GM12801 (cell line): ENCODE results near the gene PTPN12.

Experiments used
- CTCF ChIP-seq: IDR thresholded peaks from one replicate; pipeline ENCODE4 v1.5.1; 2011; ENCODE audit warnings: control low read depth; ENCODE audit not compliant: insufficient read length; ENCODE audit errors: extremely low read depth

Gene PTPN12

GRCh38 chr7:77561352-77561751 is 24.3 kb downstream of the PTPN12 start:
- TF ChIP-seq CTCF = no peak

GRCh38 chr7:77563275-77563674 is 26.2 kb downstream of the PTPN12 start:
- no peak for TF ChIP-seq CTCF

- no peak for TF ChIP-seq CTCF
Measured at GRCh38 chr7:77565917-77566316, 28.8 kb downstream of the PTPN12 start.

GRCh38 chr7:77566421-77566820 is 29.3 kb downstream of the PTPN12 start:
- no peak for TF ChIP-seq CTCF

- no peak for TF ChIP-seq CTCF
Measured at GRCh38 chr7:77569514-77570232, 32.6 kb downstream of the PTPN12 start.

- no peak for TF ChIP-seq CTCF
Measured at GRCh38 chr7:77570330-77571011, 33.4 kb downstream of the PTPN12 start.

GRCh38 chr7:77571801-77572200 is 34.7 kb downstream of the PTPN12 start:
- no peak for TF ChIP-seq CTCF
